DND-41 (cell line): ENCODE measurements around the gene CDC42EP2.

Source experiments
- EZH2 ChIP-seq: IDR thresholded peaks from 3 replicates; pipeline ENCODE4 v1.6.1; 2012; ENCODE audit warnings: borderline replicate concordance, low read depth, mild to moderate bottlenecking, moderate library complexity, low read length, inconsistent platforms; ENCODE audit not compliant: severe bottlenecking
- TF ChIP-seq, protein P1 (sequence below): IDR thresholded peaks from 2 replicates; pipeline ENCODE4 v1.5.1; 2012; ENCODE audit warnings: borderline replicate concordance, low read length, moderate library complexity, mild to moderate bottlenecking; ENCODE audit not compliant: poor library complexity, severe bottlenecking; ENCODE audit errors: extremely low read depth

DNA sequence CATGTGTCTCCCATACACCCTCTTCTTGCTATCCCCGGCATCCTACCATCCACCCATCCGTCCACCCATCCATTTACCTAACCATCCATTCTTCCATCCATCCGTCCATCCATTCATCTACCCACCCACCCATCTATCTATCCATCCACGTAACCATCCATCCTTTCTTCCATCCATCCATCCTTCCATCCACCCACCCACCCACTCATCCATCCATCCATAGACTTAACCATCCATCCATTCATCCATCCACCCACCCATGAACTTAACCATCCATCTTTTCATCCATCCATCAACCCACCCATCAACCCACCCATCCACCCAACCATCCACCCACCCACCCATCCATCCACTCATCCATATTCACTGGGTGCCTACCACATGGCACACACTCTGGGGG lies 10.6 kb upstream of the CDC42EP2 start:
- TF ChIP-seq, protein P1, sequence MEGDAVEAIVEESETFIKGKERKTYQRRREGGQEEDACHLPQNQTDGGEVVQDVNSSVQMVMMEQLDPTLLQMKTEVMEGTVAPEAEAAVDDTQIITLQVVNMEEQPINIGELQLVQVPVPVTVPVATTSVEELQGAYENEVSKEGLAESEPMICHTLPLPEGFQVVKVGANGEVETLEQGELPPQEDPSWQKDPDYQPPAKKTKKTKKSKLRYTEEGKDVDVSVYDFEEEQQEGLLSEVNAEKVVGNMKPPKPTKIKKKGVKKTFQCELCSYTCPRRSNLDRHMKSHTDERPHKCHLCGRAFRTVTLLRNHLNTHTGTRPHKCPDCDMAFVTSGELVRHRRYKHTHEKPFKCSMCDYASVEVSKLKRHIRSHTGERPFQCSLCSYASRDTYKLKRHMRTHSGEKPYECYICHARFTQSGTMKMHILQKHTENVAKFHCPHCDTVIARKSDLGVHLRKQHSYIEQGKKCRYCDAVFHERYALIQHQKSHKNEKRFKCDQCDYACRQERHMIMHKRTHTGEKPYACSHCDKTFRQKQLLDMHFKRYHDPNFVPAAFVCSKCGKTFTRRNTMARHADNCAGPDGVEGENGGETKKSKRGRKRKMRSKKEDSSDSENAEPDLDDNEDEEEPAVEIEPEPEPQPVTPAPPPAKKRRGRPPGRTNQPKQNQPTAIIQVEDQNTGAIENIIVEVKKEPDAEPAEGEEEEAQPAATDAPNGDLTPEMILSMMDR = no peak
- TF ChIP-seq EZH2 = no peak
